ENCODE data around the gene PTPRR.

PTPRR gene

GRCh38 chr12:70756118-70756517 is 164.4 kb downstream of the PTPRR start:
- TF ChIP-seq ISL1 (CRISPR knock-in tag; IDR thresholded peaks at IDR 0.05), result peak; percentile 77
- TF ChIP-seq SNAI2 (CRISPR knock-in tag; IDR thresholded peaks at IDR 0.05), result no peak
- no peak; the same call in 2 of the 3 replicates for ATAC-seq

- TF ChIP-seq OSR1 (CRISPR knock-in tag; IDR thresholded peaks at IDR 0.05), result no peak
- no peak for TF ChIP-seq ZFP30 (CRISPR knock-in tag; IDR thresholded peaks at IDR 0.05)
- TF ChIP-seq TCF4 (CRISPR knock-in tag; IDR thresholded peaks at IDR 0.05; ENCODE audit: borderline replicate concordance), result no peak
- TF ChIP-seq PATZ1 (CRISPR knock-in tag; IDR thresholded peaks at IDR 0.05; ENCODE audit: borderline replicate concordance), result no peak
- no peak for TF ChIP-seq ZNF70 (CRISPR knock-in tag; IDR thresholded peaks at IDR 0.05)
- no peak for ATAC-seq
These were observed 166.2 kb downstream of the PTPRR start for GRCh38 chr12:70754330-70754741.

GRCh38 chr12:70752327-70752726 is 168.2 kb downstream of the PTPRR start:
- no peak for ATAC-seq
- TF ChIP-seq RARB (CRISPR knock-in tag; IDR thresholded peaks at IDR 0.05), result no peak
- TF ChIP-seq ZNF565 (CRISPR knock-in tag; conservative IDR thresholded peaks at IDR 0.05; ENCODE audit: low read depth), result no peak
- no peak for TF ChIP-seq ARNTL (CRISPR knock-in tag; IDR thresholded peaks at IDR 0.05; ENCODE audit: borderline replicate concordance, low read depth)
- TF ChIP-seq POU6F1 (CRISPR knock-in tag; IDR thresholded peaks at IDR 0.05; ENCODE audit: borderline replicate concordance, low read depth), result no peak
- no peak for TF ChIP-seq TOX (CRISPR knock-in tag; IDR thresholded peaks at IDR 0.05; ENCODE audit: borderline replicate concordance)
- no peak for TF ChIP-seq ZNF8 (CRISPR knock-in tag; IDR thresholded peaks at IDR 0.05)
- no peak for TF ChIP-seq CSRNP3 (CRISPR knock-in tag; IDR thresholded peaks at IDR 0.05)
- TF ChIP-seq GLIS3 (CRISPR knock-in tag; IDR thresholded peaks at IDR 0.05), result no peak
- no peak for TF ChIP-seq ZNF70 (CRISPR knock-in tag; IDR thresholded peaks at IDR 0.05)
- TF ChIP-seq CREB5 (CRISPR knock-in tag; IDR thresholded peaks at IDR 0.05; ENCODE audit: low read depth), result no peak
- no peak for TF ChIP-seq ESRRG (CRISPR knock-in tag; IDR thresholded peaks at IDR 0.05)
- no peak for TF ChIP-seq ZFP3 (CRISPR knock-in tag; IDR thresholded peaks at IDR 0.05)
- no peak for TF ChIP-seq BACH2 (CRISPR knock-in tag; IDR thresholded peaks at IDR 0.05; ENCODE audit: borderline replicate concordance)
- TF ChIP-seq SNAI2 (CRISPR knock-in tag; IDR thresholded peaks at IDR 0.05), result no peak
- TF ChIP-seq PPARA (CRISPR knock-in tag; IDR thresholded peaks at IDR 0.05; ENCODE audit: borderline replicate concordance), result no peak

- ATAC-seq, result no peak
- no peak for TF ChIP-seq PPARA (CRISPR knock-in tag; IDR thresholded peaks at IDR 0.05; ENCODE audit: borderline replicate concordance)
- TF ChIP-seq CREB5 (CRISPR knock-in tag; IDR thresholded peaks at IDR 0.05; ENCODE audit: low read depth), result no peak
- no peak for TF ChIP-seq ZNF70 (CRISPR knock-in tag; IDR thresholded peaks at IDR 0.05)
- no peak for TF ChIP-seq TSHZ2 (CRISPR knock-in tag; IDR thresholded peaks at IDR 0.05)
- TF ChIP-seq ARNTL (CRISPR knock-in tag; IDR thresholded peaks at IDR 0.05; ENCODE audit: borderline replicate concordance, low read depth), result no peak
- no peak for TF ChIP-seq ZFP30 (CRISPR knock-in tag; IDR thresholded peaks at IDR 0.05)
- TF ChIP-seq ZNF565 (CRISPR knock-in tag; conservative IDR thresholded peaks at IDR 0.05; ENCODE audit: low read depth), result no peak
- no peak for TF ChIP-seq RARB (CRISPR knock-in tag; IDR thresholded peaks at IDR 0.05)
- no peak for TF ChIP-seq ZNF8 (CRISPR knock-in tag; IDR thresholded peaks at IDR 0.05)
- no peak for TF ChIP-seq SNAI2 (CRISPR knock-in tag; IDR thresholded peaks at IDR 0.05)
- no peak for TF ChIP-seq ZC3H10 (CRISPR knock-in tag; IDR thresholded peaks at IDR 0.05)
- TF ChIP-seq OSR1 (CRISPR knock-in tag; IDR thresholded peaks at IDR 0.05), result no peak
- TF ChIP-seq CSDC2 (CRISPR knock-in tag; IDR thresholded peaks at IDR 0.05), result no peak
- TF ChIP-seq PATZ1 (CRISPR knock-in tag; IDR thresholded peaks at IDR 0.05; ENCODE audit: borderline replicate concordance), result no peak
- TF ChIP-seq GLIS3 (CRISPR knock-in tag; IDR thresholded peaks at IDR 0.05), result no peak
- TF ChIP-seq TCF4 (CRISPR knock-in tag; IDR thresholded peaks at IDR 0.05; ENCODE audit: borderline replicate concordance), result no peak
These were observed 170.6 kb downstream of the PTPRR start for GRCh38 chr12:70749931-70750330.

All from SK-N-SH treated with all-trans-retinoic acid at 6 μM for 48 hours (cell line).